Pancreas (tissue), 10 donors: ENCODE measurements around the gene SMIM28. TPM values are rescaled to one million over a fixed set of nuclear protein-coding genes. Genes with fewer than 3 reads are reported as not detected.
A peak's percentile ranks its signal among the peaks of the same experiment; 100 is the strongest.

Experiments used
- ATAC-seq, 4 donors: fragments of 200-7000 bp; cut with Tn5 transposase; one replicate each; pipeline versions ENCODE4 v1.8.0 to v1.9.1; 2020; ENCODE audit warnings: mild to moderate bottlenecking in 4 of 4, moderate library complexity in 4 of 4
- DNase-seq, 6 donors: peaks; one replicate each; pipeline ENCODE4 v3.0.0-alpha.2; 2020
- FAIRE-seq: peaks from 2 replicates; lab custom pipeline; 2012; peaks lifted over from hg19 to GRCh38; lab: Jason Lieb, UNC
- H3K27ac ChIP-seq, 4 donors: fragments of 200-600 bp; sonication (generic); 1 replicate in 3 of 4; 2 replicates in 1 of 4; pipeline versions ENCODE4 v1.5.0 to v1.8.0; 2020
- H3K27me3 ChIP-seq, 4 donors: fragments of 200-600 bp; one replicate each; pipeline ENCODE4 v1.8.0; 2021
- H3K36me3 ChIP-seq, 3 donors: fragments of 200-600 bp; sonication (generic) in 1 of 3; one replicate each; pipeline versions ENCODE4 v1.5.0 to v1.8.0; 2020 to 2021
- H3K4me1 ChIP-seq, 3 donors: fragments of 200-600 bp; one replicate each; pipeline ENCODE4 v1.8.0; 2021
- H3K4me3 ChIP-seq, 4 donors: fragments of 200-600 bp; sonication (generic) in 2 of 4; one replicate each; pipeline versions ENCODE4 v1.5.0 to v1.8.0; 2020 to 2021
- H3K9me3 ChIP-seq, 4 donors: fragments of 200-600 bp; one replicate each; pipeline ENCODE4 v1.8.0; 2021
- CTCF ChIP-seq, 4 donors: fragments of 200-600 bp; sonication (generic) in 3 of 4; IDR thresholded peaks; one replicate each; pipeline versions ENCODE4 v1.5.0 to v1.8.0; 2021; ENCODE audit warnings: antibody characterized with exemption in 4 of 4
- WGBS, 2 donors: extraction: QIAGEN DNeasy Blood & Tissue Kit; methylation state at CpG; one replicate each; pipeline ENCODE4 v1.1.7; 2013; 5-methylcytosine and 5-hydroxymethylcytosine counted together
- intact Hi-C, 3 donors: fragments of 100-400 bp; cut with DNase I; formaldehyde crosslinking; loops; one replicate each; pipeline versions ENCODE4 v1.11.1 to v1.14.2; 2022
- polyA plus RNA-seq, 2 donors: library from polyadenylated mRNA; stranded (reverse); fragments of 200-250 nt; gene quantifications; one replicate each; pipeline ENCODE4 v1.2.3, GENCODE V29; 2013
- total RNA-seq, 6 donors: library from RNA; stranded (reverse); fragmentation: NEBNext Ultra II Directional in 4 of 6; extraction: Animal tissue kit (Norgen Biotek cat#: 25700) in 4 of 6; gene quantifications; one replicate each; pipeline versions ENCODE4 v1.2.1 to v1.2.4, GENCODE V29; 2021 to 2023
- donor health status: healthy with polysubstance abuse.
- donor health status: DM: no; HTN: no; CAD: no; lungs with moderate emphysema.
- donor health status: DM: no; HTN: no; CAD: no.
- donor health status: control.
- donor health status: control.
- donor health status: Bipolar disorder and iron deficiency.
- donor health status: DM: yes; HTN: yes; CAD: no.
- donor health status: DM: no; HTN: no; CAD: no.
- donor health status: DM: no; HTN: no; CAD: no.
- donor health status: DM: yes; HTN: yes; CAD: no.

SMIM28 gene
- total and polyA plus RNA-seq, 8 donors, result not detected

DNA sequence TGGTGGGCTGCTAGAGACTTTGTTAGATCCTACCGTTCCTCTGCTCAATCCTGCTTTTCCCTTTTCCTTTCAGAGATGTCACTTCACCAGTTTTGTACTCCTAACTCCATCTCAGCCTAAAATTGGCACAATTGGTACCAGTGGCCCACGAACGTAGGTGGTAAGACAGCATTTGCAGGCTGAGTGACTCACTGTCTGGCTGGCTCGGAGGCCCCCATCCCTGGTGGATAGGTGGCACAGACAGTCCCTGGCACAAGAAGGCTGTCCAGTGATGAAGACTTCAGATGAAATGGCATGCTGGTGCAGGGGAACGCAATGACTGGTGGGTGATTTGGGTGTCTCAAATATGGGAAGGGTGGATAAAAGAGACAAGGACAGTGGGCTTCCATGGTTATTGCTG, 37.4 kb downstream of the SMIM28 start:
- 91 to 98% methylated on average over 5 of the region's 5 CpGs for WGBS, 2 donors
- Histone ChIP-seq H3K4me3 (no peak overlapping the region), H3K4me1 (peaks cover 0 to 1% (median 0%) of the 10 kb centered on the region in 3 donors), H3K27me3 (no peaks in the 10 kb centered on the region), H3K9me3 (no peaks in the 10 kb centered on the region), H3K36me3 (peaks cover 0 to 26% (median 12%) of the 10 kb centered on the region in 3 donors), H3K27ac (no peak overlapping the region)
- ATAC-seq (peak in 1 of 4 donors; percentile 12), DNase-seq (no peak), FAIRE-seq (no peak)
- intact Hi-C loops, result loop anchor here in 1 of 3 donors (10.0 kb wide), 1 partner anchor 350 kb away; no protein-coding TSS in a partner anchor
- no peak for TF ChIP-seq CTCF (IDR thresholded peaks at IDR 0.05)

DNA sequence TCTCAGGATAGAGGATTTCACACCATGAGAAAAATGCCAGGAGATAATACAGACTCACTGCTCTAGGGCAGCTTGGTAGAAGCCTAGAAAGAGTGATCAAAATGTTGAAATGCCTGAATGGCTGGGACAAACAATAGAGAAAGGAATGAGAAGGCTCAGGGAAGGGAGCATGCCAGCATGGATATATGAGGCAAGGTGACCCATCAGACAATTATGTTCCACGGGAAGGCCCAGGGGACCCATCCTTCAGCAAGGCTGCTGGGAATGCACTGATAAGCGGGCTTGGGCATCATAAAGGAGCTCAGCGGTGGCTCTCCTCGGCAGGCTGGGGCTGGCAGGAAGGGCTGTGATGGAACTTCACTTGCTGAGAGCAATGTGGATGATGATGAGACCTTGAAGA, 38.5 kb downstream of the SMIM28 start:
- H3K27ac ChIP-seq, result no peak overlapping the region
- ATAC-seq, result no peak
- no peaks in the 10 kb centered on the region for H3K4me1 ChIP-seq
- no peak for TF ChIP-seq CTCF (IDR thresholded peaks at IDR 0.05)
- WGBS, 2 donors, result 88% methylated on average over 4 of the region's 4 CpGs
- H3K9me3 ChIP-seq, result no peaks in the 10 kb centered on the region
- DNase-seq, result no peak
- intact Hi-C loops, result loop anchor here in 1 of 3 donors (10.0 kb wide), 1 partner anchor 349 kb away; no protein-coding TSS in a partner anchor
- H3K27me3 ChIP-seq, result no peaks in the 10 kb centered on the region
- FAIRE-seq, result no peak
- peaks cover 0 to 21% (median 12%) of the 10 kb centered on the region in 3 donors for H3K36me3 ChIP-seq
- no peak overlapping the region for H3K4me3 ChIP-seq

DNA sequence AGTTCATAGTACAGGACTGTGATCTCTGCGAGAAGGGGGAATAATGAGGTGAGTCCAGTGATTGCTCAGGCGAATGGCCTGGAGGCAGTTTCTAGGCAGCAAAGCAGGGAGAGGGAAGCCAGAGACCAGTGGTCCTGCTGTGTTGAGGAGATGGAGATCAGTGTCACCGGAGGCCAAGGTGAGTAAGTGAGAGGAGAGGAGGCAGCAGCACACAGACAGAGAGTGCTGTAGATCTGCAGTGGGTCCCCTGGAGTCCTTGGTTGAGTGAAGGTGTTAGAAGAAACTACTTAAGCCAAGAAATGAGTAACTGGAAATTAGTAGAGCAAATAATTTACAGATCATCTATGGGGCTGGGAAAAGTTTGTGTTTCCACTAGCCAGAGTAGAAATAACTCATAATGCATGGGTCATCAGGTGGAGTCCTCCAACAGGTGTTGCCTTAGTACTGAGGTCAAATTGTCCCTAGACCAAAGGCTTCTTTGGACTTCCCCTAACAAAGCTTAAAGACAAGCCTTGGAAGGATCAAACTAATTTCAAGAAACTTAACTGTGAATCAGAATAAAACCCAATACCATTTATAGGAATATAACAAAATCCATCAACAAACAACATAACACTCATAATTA, 39.9 kb downstream of the SMIM28 start:
- Histone ChIP-seq H3K36me3 (peaks cover 0 to 9% (median 8%) of the 10 kb centered on the region in 3 donors), H3K4me3 (no peak overlapping the region), H3K27me3 (no peaks in the 10 kb centered on the region), H3K9me3 (no peaks in the 10 kb centered on the region), H3K27ac (no peak overlapping the region), H3K4me1 (no peaks in the 10 kb centered on the region)
- ATAC-seq (no peak), DNase-seq (no peak), FAIRE-seq (no peak)
- WGBS, 2 donors, result 90 to 91% methylated on average over 3 of the region's 3 CpGs
- TF ChIP-seq CTCF (IDR thresholded peaks at IDR 0.05), result no peak
- intact Hi-C loops, result loop anchor here in 1 of 3 donors (10.0 kb wide), 1 partner anchor 347 kb away; no protein-coding TSS in a partner anchor

- WGBS, 2 donors, result 94 to 96% methylated on average over 3 of the region's 3 CpGs
- intact Hi-C loops, result loop anchor here in 1 of 3 donors (10.0 kb wide), 1 partner anchor 347 kb away; no protein-coding TSS in a partner anchor
- no peak for DNase-seq
- ATAC-seq, result no peak
- Histone ChIP-seq H3K36me3 (peaks cover 0 to 3% (median 2%) of the 10 kb centered on the region in 3 donors), H3K4me1 (no peaks in the 10 kb centered on the region), H3K4me3 (no peak overlapping the region), H3K9me3 (no peaks in the 10 kb centered on the region), H3K27ac (no peak overlapping the region), H3K27me3 (no peaks in the 10 kb centered on the region)
- FAIRE-seq, result no peak
- TF ChIP-seq CTCF (IDR thresholded peaks at IDR 0.05), result no peak
Measured at GRCh38 chr6:138418118-138418742, 40.5 kb downstream of the SMIM28 start.
